CD4-positive, alpha-beta T cell treated with Interleukin-4 for 4 hours (primary cell): ENCODE measurements around the gene ANP32D.
"Not testable (repeated sequence)": the region's sequence is repeated elsewhere in the genome, so short reads cannot be mapped to it uniquely, and the experiment has no call there.

Experiments used
- DNase-seq: peaks from one replicate; pipeline ENCODE4 v3.0.0-alpha.2; 2020

The ANP32D gene

DNA sequence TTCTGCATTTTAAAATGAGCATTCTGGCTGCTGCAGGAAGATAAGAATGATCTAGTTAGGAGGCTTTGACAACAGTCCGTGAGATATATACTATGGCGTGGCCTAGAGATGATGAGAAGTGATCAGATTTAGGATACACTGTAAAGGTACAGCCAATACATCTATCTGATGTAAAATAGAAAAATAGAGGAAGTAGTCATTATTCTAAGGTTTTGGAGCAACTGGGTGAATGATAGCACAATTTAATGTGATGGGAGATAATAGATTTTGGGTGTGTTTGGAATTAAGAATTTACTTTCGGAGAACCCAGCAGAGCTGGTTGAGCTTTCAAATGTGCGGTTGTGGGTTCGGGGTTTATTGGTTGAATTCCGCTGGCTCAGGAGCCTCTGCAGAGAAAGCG is at the start of gene ANP32D:
TSS of gene ANP32D (plus strand) at position 301 of the 400 bp plus-strand sequence. CDS start 106 bp downstream, outside the sequence.
- DNase-seq: no peak

DNA sequence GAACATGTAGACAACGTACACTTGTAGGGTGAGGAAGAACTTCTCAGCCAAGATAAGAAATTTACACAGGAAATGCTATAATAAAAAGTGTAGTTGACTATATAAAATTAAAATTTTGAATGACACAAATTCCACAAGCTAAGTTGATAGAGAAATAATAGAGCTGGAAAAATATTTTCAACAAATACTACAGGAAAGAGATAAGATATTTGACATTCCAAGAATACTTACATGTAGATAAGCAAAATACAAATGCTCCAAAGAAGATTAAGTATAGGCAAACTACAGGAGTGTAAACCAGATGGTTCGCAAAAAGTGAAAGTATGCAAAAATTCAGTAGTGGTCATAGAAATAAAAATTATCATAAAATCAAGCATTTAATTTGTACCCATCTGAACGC is 49.2 kb upstream of the ANP32D start:
- DNase-seq: no peak

DNA sequence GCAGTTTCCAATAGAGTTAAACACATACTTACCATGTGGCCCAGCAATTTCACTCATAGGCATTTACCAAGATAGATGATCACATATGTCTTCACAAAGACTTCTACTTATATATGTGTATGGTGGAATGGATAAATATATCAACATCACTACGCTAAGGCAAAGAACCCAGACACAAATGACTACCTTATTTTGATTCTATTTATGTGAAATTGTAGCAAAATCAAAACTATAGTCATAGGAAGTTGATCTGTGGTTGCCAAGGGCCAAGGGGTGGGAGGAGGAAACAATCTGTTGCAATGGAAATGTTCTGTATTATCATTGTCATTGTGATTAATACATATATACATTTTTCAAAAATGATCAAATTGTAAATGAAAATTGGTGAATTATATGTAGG is 47.7 kb upstream of the ANP32D start:
- DNase-seq: no peak

DNA sequence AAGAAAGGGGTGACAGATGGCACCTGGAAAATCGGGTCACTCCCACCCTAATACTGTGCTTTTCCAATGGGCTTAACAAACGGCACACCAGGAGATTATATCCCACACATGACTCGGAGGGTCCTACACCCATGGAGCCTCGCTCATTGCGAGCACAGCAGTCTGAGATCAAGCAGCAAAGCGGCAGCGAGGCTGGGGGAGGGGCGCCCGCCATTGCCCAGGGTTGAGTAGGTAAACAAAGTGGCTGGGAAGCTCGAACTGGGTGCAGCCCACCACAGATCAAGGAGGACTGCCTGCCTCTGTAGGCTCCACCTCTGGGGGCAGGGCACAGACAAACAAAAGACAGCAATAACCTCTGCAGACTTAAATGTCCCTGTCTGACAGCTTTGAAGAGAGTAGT is 38.3 kb upstream of the ANP32D start:
- DNase-seq: not testable (repeated sequence)

DNA sequence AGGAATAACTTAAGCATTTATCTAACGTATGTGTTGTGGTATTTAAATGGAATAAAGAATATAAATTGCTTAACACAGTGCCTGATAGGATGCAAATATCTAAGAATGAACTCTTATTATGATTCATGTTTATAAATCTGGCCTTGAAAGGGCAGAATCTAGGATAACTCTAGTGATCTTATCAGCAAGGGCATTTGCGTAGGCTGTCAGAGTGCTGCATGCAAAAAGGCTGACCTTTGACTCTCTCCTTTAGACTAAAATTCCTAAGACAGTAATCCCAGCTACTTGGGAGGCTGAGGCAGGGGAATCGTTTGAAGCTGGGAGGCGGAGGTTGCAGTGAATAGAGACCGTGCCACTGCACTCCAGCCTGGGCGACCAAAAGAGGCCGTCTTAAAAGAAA is 31.3 kb upstream of the ANP32D start:
- no peak for DNase-seq

DNA sequence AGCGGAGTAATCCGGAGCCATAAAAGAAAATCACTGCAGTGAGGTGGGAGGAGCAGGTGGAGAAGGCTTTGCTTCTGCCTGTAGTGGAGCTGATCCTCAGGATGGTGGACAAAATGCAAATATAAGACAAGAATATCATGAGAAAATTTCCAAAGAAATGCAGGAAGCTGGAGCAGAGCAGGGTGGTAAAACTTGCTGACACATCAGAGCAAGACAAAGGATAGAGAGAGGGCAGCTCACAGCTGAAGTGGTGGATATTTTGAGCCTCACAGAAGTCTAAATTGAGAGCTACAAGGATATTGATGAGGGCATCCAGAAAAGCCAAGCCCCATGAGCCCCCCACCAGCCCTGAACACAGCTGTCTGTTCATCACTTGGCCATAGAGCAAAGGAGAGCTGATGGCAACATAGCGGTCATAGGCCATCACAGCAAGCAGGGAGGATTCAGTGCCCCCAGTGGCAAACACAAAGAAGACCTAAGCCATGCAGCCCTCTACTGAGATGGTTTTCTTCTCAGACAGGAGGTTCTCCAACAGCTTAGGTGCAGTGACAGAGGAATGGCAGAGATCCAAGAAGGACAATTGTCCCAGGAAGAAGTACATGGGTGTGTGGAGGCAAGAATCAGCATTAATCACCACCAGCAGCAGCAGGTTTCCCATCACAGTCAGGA is 30.0 kb upstream of the ANP32D start:
- DNase-seq: no peak

DNA sequence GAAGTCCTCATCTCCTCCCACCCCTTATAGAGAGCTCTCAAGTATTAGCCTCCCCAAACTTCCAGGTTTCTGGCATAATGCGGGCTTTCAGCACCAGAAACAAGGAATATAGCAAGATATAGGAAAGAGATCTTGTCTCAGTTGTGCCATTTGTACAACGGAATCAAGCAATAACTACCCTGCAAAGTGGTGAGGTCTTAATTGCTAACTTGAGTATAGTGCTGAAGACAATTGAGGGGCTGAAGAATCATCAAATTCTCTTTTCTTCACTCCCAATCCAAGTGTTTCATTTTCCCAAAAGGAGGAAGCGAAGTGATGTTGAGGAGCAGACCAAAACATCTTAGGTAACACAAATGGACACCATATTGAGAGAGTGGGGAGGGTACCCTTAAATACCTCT is 26.8 kb upstream of the ANP32D start:
- DNase-seq: no peak

DNA sequence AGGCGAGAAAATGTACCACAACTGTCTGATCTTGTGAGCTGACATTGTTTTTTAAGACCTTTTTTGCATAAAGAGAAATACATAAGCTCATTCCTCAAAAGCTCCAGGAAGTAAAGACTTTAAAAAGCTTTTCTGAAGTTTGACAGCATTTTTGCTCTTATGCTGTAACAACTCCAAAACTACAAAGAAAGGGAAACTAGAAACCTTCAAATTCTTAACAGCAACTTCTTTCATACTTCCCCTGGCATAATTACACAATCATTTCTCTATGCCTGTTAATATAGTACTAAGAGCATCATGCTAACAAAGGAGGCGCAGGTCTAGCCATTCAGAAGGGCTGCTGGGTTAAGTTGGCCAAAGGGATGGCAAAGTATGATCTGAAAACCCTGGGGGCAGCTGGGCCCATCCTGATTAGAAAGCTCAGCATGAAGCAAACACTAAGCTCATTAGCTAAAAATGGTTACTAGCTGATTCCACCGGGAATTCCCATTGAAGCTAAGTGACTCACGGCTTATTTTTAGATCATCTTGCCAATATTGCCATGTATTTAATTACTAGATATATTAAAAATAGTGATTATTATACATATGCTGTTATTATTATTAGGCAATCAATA is 26.1 kb upstream of the ANP32D start:
- DNase-seq: no peak

DNA sequence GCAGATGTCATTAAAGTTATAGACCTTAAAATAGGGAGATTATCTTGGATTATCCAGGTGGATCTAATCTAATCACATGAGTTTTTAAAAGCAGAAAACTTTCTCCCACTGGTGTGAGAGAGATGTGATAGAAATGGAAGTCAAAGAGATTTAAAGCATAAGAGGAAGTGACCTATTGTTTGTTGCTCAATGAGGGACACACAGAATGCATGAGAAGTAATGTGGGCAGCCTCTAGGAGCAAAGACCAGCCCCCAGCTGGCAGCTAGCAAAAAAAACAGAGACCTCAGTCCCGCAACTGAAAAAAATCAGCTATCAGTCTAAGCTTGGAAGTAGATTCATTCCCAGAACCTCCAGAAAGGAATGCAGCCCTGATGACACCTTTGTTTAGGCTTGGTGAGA is 24.6 kb upstream of the ANP32D start:
- no peak for DNase-seq

DNA sequence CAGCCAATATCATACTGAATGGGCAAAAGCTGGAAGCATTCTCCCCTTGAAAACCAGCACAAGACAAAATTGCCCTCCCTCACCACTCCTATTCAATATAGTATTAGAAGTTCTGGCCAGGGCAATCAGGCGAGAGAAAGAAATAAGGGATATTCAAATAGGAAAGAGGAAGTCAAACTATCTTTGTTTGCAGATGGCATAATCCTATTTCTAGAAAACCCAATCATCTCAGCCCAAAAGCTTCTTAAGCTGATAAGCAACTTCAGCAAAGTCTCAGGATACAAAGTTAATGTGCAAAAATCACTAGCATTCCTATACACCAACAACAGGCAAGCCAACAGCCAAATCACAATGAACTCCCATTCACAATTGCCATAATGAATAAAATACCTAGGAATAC is 21.0 kb upstream of the ANP32D start:
- no peak for DNase-seq

DNA sequence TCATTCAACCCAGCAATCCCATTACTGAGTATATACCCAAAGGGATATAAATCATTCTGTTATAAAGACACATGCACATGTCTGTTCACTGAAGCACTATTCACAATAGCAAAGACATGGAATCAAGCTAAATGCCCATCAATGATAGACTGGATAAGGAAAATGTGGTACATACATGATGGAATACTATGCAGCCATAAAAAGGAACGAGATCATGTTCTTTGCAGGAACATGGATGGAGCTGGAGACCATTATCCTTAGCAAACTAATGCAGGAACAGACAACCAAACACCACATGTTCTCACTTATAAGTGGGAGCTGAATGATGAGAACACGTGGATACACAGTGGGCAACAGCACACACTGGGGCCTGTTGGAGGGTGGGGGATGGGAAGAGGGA is 19.4 kb upstream of the ANP32D start:
- not testable (repeated sequence) for DNase-seq

DNA sequence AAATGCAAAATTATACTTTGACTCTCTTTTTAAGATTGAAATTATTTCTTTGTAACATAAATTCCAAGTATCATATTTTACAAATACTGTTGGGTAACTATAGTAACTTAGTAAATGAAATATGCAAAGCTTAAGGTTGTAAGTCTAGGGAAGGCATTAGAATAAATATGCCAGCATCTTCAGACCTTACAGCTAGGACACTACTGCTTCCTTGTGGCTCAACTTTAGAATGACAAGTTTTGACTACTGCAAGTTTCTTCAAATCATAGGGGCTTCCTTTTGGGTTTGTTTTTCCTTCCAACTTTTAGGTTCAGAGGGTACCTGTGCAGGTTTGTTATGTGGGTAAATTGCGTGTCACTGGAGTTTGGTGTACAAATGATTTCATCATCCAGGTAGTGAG is 17.7 kb upstream of the ANP32D start:
- DNase-seq: peak; percentile 22

DNA sequence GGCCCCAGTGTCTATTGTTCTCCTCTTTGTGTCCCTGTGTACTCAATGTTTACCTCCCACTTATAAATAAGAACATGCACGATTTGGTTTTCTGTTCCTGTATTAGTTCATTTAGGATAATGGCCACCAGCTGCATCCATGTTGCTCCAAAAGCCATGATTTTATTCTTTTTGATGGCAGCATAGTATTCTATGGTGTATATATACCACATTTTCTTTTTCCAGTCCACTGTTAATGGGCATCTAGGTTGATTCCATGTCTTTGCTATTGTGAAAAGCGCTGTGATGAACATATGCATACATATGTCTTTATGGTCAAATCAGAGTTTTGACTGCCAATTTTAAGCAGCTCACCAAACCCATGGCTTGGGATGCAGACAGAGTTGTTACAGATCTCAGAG is 17.2 kb upstream of the ANP32D start:
- DNase-seq: no peak

DNA sequence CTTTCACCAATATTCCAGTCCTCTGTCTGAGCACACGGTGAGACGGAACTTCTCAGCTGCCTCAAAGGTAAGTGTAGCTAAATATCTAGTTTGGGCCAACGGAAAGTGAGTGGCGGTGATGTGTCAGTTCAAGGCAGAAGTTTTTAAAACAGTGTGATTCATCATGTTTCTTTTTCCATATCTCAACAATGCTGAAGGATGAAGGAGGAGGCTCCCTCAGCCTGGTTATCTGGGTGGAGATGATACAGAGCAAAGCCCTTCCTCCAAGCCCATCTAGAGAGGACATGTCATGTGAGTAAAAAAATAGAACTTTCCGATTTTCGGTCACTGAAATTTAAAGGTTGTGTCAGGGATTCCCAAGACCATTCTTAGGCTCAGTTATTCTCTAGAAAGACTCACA is 13.1 kb upstream of the ANP32D start:
- DNase-seq: no peak

DNA sequence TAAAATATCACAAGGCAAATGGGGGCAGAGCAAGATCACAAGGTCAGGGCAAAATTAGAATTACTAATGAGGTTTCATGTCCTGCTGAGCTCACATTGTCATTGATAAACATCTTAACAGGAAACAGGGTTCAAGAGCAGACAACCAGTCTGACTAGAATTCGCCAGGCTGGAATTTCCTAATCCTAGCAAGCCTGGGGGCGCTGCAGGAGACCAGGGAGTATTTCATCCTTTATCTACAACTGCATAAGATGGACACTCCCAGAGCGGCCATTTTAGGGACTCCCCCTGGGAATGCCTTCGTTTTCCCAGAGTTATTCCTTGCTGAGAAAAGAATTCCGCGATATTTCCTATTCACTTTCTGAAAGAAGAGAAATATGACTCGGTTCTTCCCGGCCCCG is 3.3 kb upstream of the ANP32D start:
- DNase-seq: not testable (repeated sequence)

DNA sequence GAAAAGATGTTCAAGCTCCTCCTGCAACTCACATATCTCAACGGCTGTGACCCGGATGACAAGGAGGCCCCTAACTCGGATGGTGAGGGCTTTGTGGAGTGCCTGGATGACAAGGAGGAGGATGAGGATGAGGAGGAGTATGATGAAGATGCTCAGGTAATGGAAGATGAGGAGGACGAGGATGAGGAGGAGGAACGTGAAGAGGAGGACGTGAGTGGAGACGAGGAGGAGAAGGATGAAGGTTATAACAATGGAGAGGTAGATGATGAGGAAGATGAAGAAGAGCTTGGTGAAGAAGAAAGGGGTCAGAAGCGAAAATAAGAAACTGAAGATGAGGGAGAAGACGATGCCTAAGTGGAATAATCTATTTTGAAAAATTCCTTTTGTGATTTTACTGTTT is 702 bp downstream of the ANP32D start:
- no peak for DNase-seq

DNA sequence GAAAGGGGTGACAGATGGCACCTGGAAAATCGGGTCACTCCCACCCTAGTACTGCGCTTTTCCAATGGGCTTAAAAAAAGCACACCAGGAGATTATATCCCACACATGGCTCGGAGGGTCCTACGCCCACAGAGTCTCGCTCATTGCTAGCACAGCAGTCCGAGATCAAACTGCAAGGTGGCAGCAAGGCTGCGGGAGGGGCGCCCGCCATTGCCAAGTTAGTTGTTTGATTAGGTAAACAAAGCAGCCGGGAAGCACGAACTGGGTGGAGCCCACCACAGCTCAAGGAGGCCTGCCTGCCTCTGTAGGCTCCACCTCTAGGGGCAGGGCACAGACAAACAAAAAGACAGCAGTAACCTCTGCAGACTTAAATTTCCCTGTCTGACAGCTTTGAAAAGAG is 2.1 kb downstream of the ANP32D start:
- not testable (repeated sequence) for DNase-seq

DNA sequence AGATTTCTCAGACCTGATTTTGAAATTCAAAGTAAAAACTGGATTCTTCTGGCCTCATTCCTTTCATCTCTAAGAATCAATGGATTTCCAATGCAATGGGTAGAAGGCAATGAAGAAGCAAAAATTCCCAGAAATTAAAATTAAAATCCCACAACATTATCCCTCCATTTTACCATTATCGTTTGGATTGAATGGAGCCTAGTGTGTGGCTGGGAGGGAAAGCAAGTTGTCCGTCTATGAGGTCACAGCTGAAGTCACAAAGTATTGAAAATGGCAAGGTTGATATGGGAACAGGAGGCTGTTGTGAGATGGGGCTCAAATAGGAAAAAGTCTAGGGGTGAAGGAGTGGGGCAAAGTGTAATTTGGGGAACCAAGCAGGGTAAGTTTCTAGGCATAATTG is 9.8 kb downstream of the ANP32D start, which contains the start of gene C12orf54:
TSS of gene C12orf54 (plus strand) at position 301 of the 400 bp plus-strand sequence. CDS start 799 bp downstream, outside the sequence.
- no peak for DNase-seq

DNA sequence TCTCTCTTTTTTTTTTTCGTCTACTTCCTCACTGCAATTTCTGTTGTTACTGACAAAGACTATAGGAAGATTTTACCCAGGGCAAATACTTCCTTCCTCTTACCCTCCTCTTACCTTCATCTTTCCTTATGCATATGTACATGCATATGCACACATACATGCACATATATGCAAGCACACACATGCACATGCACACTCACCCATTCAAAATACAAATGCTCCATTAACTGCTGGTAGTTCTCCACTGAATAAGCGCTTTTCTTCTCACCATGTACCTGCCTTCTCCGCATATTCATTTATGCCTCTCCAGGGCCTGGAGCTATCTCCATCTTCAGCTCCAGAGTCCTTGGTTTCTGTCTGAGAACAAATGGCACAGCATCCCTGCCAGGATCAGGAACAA is 10.6 kb downstream of the ANP32D start:
- no peak for DNase-seq

DNA sequence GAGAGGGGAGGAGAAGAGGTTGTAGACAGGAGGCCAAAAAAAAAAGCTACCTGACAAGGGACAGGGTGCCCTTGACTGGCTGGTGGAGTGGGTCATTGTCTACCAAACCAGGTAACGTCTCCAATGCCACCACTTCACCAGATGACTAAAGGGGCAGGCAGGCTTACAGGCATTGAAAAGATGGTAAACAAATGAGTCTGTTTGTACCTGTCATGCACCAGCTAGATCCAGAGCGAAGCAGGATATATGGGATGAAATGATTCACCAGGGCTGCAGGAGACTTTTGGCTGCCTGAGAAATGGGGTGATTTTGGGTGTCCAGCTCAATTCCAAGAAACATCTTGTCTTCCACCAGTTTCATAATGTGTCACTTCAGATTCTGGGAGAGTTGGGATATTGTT is 13.9 kb downstream of the ANP32D start:
- DNase-seq: no peak

DNA sequence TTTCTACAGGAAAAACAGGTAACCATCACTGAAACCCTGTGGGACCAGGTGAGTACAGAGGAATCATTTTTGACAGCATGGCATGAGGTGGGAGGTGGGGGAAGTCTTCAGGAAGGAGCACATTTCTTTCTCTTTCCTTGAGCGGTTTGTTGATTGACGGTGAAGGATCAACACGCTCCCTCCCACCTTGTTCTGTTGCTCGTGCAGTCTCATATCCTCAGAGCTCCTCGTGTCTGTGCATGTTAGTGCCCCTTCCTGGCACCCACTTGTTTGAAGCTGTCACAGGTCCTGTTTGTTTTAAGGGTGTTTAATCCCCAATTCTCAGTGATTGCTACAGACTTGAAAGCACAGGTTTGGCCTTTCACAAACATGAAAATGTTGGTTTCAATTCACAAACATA is 14.3 kb downstream of the ANP32D start:
- no peak for DNase-seq

DNA sequence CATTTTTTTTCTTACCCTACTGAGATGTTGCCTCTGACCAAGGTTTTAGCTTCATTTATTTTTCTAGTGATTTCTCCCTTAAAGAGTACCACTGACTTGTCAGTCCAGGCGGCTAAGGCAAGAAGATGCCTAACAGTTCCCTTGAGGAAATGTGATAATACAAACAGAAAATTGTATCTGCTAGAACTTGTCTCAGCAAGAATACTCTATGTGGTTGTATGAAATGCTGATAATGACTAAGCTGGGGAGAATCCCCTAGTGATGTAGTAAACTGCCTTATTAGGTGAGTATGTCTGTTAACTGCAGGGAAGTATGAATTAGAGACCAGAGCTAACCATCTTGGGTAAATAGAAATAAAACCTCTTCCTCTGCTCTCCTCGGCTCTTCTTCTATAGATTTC is 16.7 kb downstream of the ANP32D start:
- DNase-seq: no peak

DNA sequence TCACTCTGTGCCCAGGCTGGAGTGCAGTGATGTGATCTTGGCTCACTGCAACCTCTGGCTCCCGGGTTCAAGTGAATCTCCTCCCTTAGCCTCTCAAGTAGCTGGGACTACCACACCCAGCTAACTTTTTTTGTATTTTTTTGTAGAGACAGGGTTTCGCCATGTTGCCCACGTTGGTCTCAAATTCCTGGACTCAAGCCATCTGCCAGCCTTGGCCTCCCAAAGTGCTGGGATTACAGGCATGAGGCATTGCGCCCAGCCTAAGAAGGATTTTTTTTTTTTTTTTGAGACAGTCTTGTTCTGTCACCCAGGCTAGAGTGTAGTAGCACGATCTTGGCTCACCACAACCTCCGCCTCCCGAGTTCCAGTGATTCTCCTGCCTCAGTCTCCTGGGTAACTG is 17.1 kb downstream of the ANP32D start:
- DNase-seq: not testable (repeated sequence)

DNA sequence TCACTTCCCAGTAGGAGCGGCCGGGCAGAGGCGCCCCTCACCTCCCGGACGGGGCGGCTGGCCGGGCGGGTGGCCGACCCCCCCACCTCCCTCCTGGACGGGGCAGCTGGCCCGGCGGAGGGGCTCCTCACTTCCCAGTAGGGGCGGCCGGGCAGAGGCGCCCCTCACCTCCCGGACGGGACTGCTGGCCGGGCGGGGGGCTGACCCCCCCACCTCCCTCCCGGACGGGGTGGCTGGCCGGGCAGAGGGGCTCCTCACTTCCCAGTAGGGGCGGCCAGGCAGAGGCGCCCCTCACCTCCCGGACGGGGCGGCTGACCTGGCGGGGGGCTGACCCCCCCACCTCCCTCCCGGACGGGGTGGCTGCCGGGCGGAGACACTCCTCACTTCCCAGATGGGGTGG is 27.9 kb downstream of the ANP32D start:
- not testable (repeated sequence) for DNase-seq

DNA sequence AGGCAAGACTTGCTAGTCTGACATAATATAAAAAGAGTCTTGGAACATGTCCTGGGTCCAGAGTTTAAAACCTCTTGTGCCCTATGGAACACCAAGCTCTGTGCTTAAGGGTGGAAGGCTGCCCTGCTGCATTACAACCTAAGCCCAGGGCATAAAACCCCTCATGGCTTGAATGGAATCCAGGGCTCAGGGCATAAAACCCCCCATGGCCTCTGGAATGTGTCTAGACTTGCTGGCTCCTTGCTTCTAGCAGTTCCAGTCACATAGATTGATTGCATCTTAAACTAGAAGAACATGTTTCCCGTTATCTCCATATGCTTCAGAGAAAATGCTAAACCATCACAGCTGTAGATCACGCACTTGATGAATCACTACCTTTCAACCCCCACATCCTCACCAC is 34.5 kb downstream of the ANP32D start:
- not testable (repeated sequence) for DNase-seq
